Ishikawa (cell line): ENCODE measurements around the gene XXYLT1.

ENCODE experiments used
- CEBPB ChIP-seq: IDR thresholded peaks from 2 replicates; pipeline ENCODE4 v1.6.1; 2012
- CREB1 ChIP-seq: IDR thresholded peaks from 2 replicates; pipeline ENCODE4 v1.6.1; 2012; ENCODE audit warnings: low read depth
- EGR1 ChIP-seq: IDR thresholded peaks from 2 replicates; pipeline ENCODE4 v1.6.1; 2012
- EP300 ChIP-seq: IDR thresholded peaks from 2 replicates; pipeline ENCODE4 v1.6.1; 2012; ENCODE audit warnings: borderline replicate concordance
- FOXM1 ChIP-seq: IDR thresholded peaks from 2 replicates; pipeline ENCODE4 v1.6.1; 2012; ENCODE audit warnings: low read depth, borderline replicate concordance
- MAX ChIP-seq: IDR thresholded peaks from 2 replicates; pipeline ENCODE4 v1.6.1; 2012
- NFIC ChIP-seq: IDR thresholded peaks from 2 replicates; pipeline ENCODE4 v1.6.1; 2012
- RAD21 ChIP-seq: IDR thresholded peaks from 2 replicates; pipeline ENCODE4 v1.6.1; 2012; ENCODE audit warnings: low read depth
- REST ChIP-seq: IDR thresholded peaks from 2 replicates; pipeline ENCODE4 v1.6.1; 2012; ENCODE audit warnings: low read depth, mild to moderate bottlenecking
- TAF1 ChIP-seq: IDR thresholded peaks from 2 replicates; pipeline ENCODE4 v1.6.1; 2012; ENCODE audit warnings: low read depth, mild to moderate bottlenecking
- TCF12 ChIP-seq: IDR thresholded peaks from 2 replicates; pipeline ENCODE4 v1.6.1; 2012; ENCODE audit warnings: low read depth
- TEAD4 ChIP-seq: IDR thresholded peaks from 2 replicates; pipeline ENCODE4 v1.6.1; 2012
- USF1 ChIP-seq: IDR thresholded peaks from 2 replicates; pipeline ENCODE4 v1.6.1; 2012
- YY1 ChIP-seq: IDR thresholded peaks from 2 replicates; pipeline ENCODE4 v1.6.1; 2012; ENCODE audit warnings: low read depth
- ZBTB7A ChIP-seq: IDR thresholded peaks from 2 replicates; pipeline ENCODE4 v1.6.1; 2012; ENCODE audit warnings: low read depth

XXYLT1 gene

GRCh38 chr3:195032106-195032759, 238.7 kb downstream of the XXYLT1 start:
- TF ChIP-seq TEAD4 = no peak
- TF ChIP-seq REST = no peak
- TF ChIP-seq MAX = no peak
- no peak for TF ChIP-seq CREB1
- TF ChIP-seq EGR1 = no peak
- TF ChIP-seq FOXM1 = no peak
- TF ChIP-seq TCF12 = no peak
- no peak for TF ChIP-seq ZBTB7A
- TF ChIP-seq CEBPB = no peak
- no peak for TF ChIP-seq NFIC
- no peak for TF ChIP-seq TAF1
- no peak for TF ChIP-seq YY1
- TF ChIP-seq RAD21 = no peak
- no peak for TF ChIP-seq USF1
- TF ChIP-seq EP300 = no peak

- TF ChIP-seq CREB1 = no peak
- no peak for TF ChIP-seq REST
- TF ChIP-seq FOXM1 = no peak
- no peak for TF ChIP-seq EGR1
- TF ChIP-seq TEAD4 = no peak
These were observed 239.4 kb downstream of the XXYLT1 start for GRCh38 chr3:195031574-195032003.

- TF ChIP-seq CEBPB (no peak), TEAD4 (0 out of 2 replicates have a peak, but pooled peaks have one; percentile 13), REST (no peak), TAF1 (no peak), MAX (peak; percentile 39; the same call in 1 of the 2 replicates), NFIC (no peak), USF1 (no peak), FOXM1 (no peak), EGR1 (no peak), YY1 (0 out of 2 replicates have a peak, but pooled peaks have one; percentile 5), EP300 (peak; percentile 75), CREB1 (0 out of 2 replicates have a peak, but pooled peaks have one; percentile 13), TCF12 (peak; percentile 70; the same call in 1 of the 2 replicates), RAD21 (no peak), ZBTB7A (peak; percentile 48; the same call in 1 of the 2 replicates)
These were observed 240.1 kb downstream of the XXYLT1 start for GRCh38 chr3:195030791-195031321.

- TF ChIP-seq FOXM1 (no peak), NFIC (no peak), EP300 (no peak), YY1 (no peak), TAF1 (no peak), RAD21 (no peak)
These were observed 241.9 kb downstream of the XXYLT1 start for GRCh38 chr3:195028877-195029606.
